GM12874 (cell line): ENCODE measurements around the gene SUCO.

Source experiments
- TF ChIP-seq, protein P1 (sequence below): IDR thresholded peaks from 2 replicates; pipeline ENCODE4 v1.5.1; 2011; ENCODE audit warnings: low read depth, mild to moderate bottlenecking, control low read depth, low read length, moderate library complexity; ENCODE audit not compliant: insufficient read depth

The SUCO gene, protein sequence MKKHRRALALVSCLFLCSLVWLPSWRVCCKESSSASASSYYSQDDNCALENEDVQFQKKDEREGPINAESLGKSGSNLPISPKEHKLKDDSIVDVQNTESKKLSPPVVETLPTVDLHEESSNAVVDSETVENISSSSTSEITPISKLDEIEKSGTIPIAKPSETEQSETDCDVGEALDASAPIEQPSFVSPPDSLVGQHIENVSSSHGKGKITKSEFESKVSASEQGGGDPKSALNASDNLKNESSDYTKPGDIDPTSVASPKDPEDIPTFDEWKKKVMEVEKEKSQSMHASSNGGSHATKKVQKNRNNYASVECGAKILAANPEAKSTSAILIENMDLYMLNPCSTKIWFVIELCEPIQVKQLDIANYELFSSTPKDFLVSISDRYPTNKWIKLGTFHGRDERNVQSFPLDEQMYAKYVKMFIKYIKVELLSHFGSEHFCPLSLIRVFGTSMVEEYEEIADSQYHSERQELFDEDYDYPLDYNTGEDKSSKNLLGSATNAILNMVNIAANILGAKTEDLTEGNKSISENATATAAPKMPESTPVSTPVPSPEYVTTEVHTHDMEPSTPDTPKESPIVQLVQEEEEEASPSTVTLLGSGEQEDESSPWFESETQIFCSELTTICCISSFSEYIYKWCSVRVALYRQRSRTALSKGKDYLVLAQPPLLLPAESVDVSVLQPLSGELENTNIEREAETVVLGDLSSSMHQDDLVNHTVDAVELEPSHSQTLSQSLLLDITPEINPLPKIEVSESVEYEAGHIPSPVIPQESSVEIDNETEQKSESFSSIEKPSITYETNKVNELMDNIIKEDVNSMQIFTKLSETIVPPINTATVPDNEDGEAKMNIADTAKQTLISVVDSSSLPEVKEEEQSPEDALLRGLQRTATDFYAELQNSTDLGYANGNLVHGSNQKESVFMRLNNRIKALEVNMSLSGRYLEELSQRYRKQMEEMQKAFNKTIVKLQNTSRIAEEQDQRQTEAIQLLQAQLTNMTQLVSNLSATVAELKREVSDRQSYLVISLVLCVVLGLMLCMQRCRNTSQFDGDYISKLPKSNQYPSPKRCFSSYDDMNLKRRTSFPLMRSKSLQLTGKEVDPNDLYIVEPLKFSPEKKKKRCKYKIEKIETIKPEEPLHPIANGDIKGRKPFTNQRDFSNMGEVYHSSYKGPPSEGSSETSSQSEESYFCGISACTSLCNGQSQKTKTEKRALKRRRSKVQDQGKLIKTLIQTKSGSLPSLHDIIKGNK (N-terminal part only)

DNA sequence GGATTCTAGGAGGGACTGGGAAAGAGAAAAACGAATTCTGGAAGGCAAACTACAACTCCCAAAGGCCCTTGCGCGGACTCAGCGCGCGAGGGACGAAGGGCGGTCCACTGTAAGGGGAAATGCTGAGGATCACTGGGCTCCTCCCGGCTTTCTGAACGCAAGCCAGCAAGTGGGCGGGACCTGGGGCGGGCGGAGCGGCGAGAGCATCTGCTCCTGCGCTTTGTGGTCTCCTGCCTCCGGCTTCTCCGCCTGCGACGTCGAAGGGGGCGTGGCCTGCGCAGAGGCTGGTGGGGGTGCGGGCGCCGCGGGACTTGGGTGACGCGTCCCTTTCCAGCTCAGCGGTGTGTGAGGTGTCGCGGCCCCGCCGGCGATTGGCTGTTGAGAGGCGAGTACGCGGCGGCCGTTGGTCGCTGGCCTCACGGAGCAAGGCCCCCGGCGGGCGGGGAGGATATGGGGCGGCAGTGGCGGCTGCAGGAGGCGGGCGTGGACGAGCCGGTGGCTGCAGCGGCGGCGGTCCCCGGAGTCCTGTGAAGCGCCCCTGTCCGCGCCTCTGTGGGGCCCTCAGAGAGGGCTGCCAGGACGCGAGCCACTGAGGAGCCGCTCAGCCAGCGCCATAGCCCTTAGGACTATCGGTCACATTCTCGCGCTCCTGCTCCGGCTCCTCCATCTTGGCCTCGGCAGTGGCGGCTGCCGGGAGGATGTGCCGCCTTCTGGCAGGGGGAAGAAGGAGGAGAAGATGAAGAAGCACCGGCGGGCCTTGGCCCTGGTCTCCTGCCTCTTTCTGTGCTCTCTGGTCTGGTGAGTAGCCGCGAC, at the start of gene SUCO:
Gene SUCO, plus strand, starts transcription at position 451 of the 813 bp plus-strand sequence. Its CDS starts 286 bp downstream, at position 737.
- TF ChIP-seq, protein P1, sequence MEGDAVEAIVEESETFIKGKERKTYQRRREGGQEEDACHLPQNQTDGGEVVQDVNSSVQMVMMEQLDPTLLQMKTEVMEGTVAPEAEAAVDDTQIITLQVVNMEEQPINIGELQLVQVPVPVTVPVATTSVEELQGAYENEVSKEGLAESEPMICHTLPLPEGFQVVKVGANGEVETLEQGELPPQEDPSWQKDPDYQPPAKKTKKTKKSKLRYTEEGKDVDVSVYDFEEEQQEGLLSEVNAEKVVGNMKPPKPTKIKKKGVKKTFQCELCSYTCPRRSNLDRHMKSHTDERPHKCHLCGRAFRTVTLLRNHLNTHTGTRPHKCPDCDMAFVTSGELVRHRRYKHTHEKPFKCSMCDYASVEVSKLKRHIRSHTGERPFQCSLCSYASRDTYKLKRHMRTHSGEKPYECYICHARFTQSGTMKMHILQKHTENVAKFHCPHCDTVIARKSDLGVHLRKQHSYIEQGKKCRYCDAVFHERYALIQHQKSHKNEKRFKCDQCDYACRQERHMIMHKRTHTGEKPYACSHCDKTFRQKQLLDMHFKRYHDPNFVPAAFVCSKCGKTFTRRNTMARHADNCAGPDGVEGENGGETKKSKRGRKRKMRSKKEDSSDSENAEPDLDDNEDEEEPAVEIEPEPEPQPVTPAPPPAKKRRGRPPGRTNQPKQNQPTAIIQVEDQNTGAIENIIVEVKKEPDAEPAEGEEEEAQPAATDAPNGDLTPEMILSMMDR: no peak

DNA sequence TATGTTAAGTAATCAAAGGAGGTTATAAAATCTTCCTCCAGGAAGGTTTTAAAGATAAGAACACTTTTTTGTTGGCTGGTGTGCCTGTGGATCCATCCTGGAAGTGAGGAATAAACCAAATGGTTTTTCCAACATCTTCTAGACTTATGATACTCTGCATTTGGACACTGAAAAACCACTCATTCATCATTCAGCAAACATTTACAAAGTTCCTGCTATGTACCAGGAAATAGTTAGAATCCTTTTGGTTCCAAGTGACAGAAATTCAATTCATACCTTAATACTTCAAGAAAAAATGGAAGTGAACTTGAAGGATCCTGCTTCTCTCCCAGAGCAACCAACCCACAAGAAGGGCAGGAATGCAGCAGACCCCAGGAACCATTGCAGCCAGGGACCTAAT, 49.5 kb upstream of the SUCO start:
- TF ChIP-seq, protein P1: no peak

DNA sequence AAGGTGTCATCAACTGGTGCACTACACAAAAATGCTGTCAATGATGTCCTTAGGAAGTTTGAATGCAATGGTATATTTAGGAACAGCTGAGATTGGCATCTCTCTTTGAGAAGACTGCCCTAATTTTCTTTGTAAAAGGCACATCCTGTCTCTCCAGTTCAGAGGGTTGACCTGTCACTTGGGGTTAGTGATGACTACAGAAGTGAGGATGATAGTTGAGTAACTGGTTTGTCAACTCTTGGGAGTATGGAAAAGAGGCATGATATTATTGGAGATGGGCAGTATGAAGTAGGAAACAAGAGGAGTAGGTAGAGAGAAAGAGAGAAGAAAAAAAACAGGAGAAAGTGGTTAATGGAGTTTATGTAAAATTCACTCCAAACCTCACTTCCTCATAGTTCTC, 48.7 kb upstream of the SUCO start:
- TF ChIP-seq, protein P1: no peak

DNA sequence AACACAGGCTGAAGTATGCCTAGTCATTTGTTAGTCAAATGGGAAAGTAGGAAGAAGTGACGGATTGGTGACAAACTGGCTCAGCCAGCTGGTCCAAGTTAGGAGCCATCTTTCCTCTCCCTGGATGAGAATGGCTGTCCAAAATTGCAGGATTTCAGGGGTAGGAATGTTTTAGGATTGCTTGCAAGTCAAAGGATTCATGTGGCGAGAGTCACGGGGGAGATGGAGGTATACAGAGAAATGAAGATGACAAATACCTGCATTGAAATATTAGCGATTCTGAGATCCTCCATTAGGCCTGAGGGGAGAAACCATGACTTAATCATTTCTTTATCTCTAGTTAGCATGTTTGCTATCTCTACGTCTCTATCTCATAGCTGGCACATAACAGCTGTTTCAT, 47.3 kb upstream of the SUCO start:
- TF ChIP-seq, protein P1: no peak

DNA sequence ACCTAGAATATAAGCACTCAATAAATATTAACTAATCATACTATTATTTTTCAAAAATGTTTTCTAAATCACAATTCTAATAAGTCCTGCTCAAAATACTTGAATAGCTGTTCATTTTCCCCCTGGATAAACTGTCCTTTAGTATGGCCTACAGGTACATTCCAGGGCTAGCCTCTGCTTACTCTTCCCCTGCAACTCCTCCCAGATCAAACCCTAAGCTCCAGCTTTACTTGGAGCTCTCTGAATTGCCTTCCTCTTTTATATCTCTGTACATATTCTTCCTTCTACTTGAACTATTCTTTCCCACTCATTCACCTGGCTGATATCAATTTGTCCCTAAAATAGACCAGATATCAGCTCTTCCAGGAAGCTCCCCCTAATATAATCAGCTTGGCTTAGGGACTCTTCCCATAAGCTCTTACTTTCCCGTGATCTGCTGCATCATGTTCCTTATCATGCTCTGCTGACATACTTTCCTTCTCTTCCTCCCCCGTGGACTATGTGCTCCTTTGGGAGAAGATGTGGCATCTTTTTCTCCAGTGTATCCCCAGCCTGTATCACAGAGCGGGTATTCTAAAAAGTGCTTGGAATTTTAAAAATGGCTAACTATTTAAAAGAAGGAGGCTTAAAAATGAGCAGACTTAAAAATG, 46.0 kb upstream of the SUCO start:
- TF ChIP-seq, protein P1: no peak

DNA sequence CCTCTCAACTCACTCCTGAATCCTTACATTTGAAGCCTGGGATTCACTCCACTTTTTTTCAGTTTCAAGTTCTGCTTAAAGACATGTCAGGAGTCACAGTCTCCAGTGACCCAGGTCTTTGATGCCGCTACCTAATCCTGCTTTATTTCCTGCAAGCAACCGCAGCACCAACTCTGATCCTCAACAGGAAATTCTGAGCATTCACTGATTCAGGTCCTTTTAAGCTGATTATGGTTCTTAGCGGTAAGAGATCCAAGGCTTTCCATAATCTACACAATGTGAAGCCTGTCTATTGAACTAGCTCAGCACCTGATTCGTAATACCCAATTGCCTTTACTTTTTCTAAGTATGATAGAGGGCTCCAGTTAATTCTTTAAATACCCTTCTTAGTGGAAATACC, 45.4 kb upstream of the SUCO start:
- TF ChIP-seq, protein P1: no peak
